ENCODE measurements around the gene SERGEF.

DNA sequence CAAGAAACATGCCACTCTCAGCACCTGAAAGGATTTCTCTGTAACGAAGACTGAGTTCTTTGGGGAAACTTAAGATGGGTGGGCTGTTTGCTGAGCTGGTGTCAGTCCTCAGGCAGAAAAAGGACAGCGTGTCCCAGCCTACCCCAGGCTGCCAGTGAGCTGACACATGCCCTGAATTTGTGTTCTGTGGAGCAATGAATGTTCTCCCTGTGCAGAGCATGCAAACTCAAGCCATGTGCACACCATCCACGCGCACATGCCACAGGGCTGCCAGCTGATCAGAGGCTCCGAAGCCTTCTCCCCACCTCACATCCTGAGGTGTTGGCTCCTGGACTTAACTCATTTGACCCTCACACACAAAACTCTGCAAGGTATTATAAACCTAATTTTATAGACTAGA is 173.4 kb downstream of the SERGEF start:
- TF ChIP-seq POLR2A (IDR thresholded peaks at IDR 0.05) = no peak
- TF ChIP-seq, protein P1, sequence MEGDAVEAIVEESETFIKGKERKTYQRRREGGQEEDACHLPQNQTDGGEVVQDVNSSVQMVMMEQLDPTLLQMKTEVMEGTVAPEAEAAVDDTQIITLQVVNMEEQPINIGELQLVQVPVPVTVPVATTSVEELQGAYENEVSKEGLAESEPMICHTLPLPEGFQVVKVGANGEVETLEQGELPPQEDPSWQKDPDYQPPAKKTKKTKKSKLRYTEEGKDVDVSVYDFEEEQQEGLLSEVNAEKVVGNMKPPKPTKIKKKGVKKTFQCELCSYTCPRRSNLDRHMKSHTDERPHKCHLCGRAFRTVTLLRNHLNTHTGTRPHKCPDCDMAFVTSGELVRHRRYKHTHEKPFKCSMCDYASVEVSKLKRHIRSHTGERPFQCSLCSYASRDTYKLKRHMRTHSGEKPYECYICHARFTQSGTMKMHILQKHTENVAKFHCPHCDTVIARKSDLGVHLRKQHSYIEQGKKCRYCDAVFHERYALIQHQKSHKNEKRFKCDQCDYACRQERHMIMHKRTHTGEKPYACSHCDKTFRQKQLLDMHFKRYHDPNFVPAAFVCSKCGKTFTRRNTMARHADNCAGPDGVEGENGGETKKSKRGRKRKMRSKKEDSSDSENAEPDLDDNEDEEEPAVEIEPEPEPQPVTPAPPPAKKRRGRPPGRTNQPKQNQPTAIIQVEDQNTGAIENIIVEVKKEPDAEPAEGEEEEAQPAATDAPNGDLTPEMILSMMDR (IDR thresholded peaks at IDR 0.05) = no peak

Measured in heart left ventricle (tissue), 13 donors.